Neural cell (in vitro differentiated cells): Measurements from ENCODE around the gene MYO7B.

Source experiments
- EP300 ChIP-seq: fragments of 450-650 bp; conservative IDR thresholded peaks from 2 replicates; pipeline ENCODE4 v1.6.1; 2014; ENCODE audit warnings: antibody characterized with exemption, mild to moderate bottlenecking, moderate library complexity; ENCODE audit not compliant: poor library complexity, severe bottlenecking
- EZH2 ChIP-seq: fragments of 200-600, 300-800 bp; shearing (Covaris generic), sonication (generic); IDR thresholded peaks from 2 replicates; pipeline ENCODE4 v1.6.1; 2014; ENCODE audit warnings: antibody characterized with exemption, low read length, borderline replicate concordance, mild to moderate bottlenecking; ENCODE audit not compliant: insufficient read depth, poor library complexity, severe bottlenecking
- MXI1 ChIP-seq: fragments of 450-650 bp; conservative IDR thresholded peaks from 2 replicates; pipeline ENCODE4 v1.6.1; 2014; ENCODE audit warnings: antibody characterized with exemption, mild to moderate bottlenecking; ENCODE audit not compliant: poor library complexity, severe bottlenecking
- RAD21 ChIP-seq: fragments of 450-650 bp; conservative IDR thresholded peaks from 2 replicates; pipeline ENCODE4 v1.6.1; 2014; ENCODE audit warnings: antibody characterized with exemption, mild to moderate bottlenecking, moderate library complexity
- TAF1 ChIP-seq: IDR thresholded peaks from 2 replicates; pipeline ENCODE4 v1.6.1; 2012; ENCODE audit warnings: low read depth
- TF ChIP-seq, protein P1 (sequence below): fragments of 450-650 bp; IDR thresholded peaks from 2 replicates; pipeline ENCODE4 v1.5.1; 2014; ENCODE audit warnings: antibody characterized with exemption, mild to moderate bottlenecking, moderate library complexity; ENCODE audit not compliant: poor library complexity, severe bottlenecking
- TF ChIP-seq, protein P2 (sequence below): IDR thresholded peaks from 2 replicates; pipeline ENCODE4 v1.6.1; 2012; ENCODE audit warnings: borderline replicate concordance

DNA sequence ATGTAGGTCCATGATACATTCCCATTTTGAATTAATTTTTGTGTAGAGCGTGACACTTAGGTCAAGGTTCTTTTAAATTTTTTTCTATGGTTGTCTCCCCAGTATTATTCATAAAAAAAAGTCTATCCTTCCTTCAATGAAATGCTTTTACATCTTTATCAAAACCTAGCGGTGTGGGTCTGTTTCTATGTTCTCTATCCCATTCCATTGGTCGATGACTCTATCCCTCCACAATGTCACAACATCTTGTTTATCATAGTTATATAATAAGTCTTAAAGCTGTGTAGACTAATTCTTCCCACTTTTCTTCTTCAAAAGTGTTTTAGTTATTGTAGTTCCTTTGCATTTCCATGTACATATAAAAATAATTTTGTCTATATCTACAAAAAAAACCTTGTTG lies 63.2 kb downstream of the MYO7B start:
- TF ChIP-seq, protein P1, sequence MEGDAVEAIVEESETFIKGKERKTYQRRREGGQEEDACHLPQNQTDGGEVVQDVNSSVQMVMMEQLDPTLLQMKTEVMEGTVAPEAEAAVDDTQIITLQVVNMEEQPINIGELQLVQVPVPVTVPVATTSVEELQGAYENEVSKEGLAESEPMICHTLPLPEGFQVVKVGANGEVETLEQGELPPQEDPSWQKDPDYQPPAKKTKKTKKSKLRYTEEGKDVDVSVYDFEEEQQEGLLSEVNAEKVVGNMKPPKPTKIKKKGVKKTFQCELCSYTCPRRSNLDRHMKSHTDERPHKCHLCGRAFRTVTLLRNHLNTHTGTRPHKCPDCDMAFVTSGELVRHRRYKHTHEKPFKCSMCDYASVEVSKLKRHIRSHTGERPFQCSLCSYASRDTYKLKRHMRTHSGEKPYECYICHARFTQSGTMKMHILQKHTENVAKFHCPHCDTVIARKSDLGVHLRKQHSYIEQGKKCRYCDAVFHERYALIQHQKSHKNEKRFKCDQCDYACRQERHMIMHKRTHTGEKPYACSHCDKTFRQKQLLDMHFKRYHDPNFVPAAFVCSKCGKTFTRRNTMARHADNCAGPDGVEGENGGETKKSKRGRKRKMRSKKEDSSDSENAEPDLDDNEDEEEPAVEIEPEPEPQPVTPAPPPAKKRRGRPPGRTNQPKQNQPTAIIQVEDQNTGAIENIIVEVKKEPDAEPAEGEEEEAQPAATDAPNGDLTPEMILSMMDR, result no peak
- TF ChIP-seq MXI1 (no peak), EZH2 (no peak), TAF1 (no peak), RAD21 (no peak), EP300 (no peak)
- TF ChIP-seq, protein P2, sequence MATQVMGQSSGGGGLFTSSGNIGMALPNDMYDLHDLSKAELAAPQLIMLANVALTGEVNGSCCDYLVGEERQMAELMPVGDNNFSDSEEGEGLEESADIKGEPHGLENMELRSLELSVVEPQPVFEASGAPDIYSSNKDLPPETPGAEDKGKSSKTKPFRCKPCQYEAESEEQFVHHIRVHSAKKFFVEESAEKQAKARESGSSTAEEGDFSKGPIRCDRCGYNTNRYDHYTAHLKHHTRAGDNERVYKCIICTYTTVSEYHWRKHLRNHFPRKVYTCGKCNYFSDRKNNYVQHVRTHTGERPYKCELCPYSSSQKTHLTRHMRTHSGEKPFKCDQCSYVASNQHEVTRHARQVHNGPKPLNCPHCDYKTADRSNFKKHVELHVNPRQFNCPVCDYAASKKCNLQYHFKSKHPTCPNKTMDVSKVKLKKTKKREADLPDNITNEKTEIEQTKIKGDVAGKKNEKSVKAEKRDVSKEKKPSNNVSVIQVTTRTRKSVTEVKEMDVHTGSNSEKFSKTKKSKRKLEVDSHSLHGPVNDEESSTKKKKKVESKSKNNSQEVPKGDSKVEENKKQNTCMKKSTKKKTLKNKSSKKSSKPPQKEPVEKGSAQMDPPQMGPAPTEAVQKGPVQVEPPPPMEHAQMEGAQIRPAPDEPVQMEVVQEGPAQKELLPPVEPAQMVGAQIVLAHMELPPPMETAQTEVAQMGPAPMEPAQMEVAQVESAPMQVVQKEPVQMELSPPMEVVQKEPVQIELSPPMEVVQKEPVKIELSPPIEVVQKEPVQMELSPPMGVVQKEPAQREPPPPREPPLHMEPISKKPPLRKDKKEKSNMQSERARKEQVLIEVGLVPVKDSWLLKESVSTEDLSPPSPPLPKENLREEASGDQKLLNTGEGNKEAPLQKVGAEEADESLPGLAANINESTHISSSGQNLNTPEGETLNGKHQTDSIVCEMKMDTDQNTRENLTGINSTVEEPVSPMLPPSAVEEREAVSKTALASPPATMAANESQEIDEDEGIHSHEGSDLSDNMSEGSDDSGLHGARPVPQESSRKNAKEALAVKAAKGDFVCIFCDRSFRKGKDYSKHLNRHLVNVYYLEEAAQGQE, result no peak
